Measurements from ENCODE around the gene BLTP2.

The BLTP2 gene

GRCh38 chr17:28644787-28645575, at the start of gene BLTP2:
Gene BLTP2 (minus strand): TSS chr17:28645158. CDS start chr17:28645056, 102 bp downstream.
- Histone ChIP-seq H3K79me2 (ENCODE audit: low read length) (peaks cover 44% of the 10 kb centered on the region), H3K27me3 (replicated peaks; ENCODE audit: insufficient read depth, low read length) (no peaks in the 10 kb centered on the region), H3K27ac (ENCODE audit: low read length) (peak within 1 kb of the TSS; percentile 37; the same call in 1 of the 2 replicates), H4K20me1 (ENCODE audit: insufficient read depth, low read length) (0 out of 2 replicates have a peak, but pooled peaks cover 4% of the 10 kb centered on the region), H3K4me3 (ENCODE audit: low read length) (peak within 1 kb of the TSS; percentile 89), H3F3A (ENCODE audit: insufficient read depth, low read length) (peaks cover 12% of the 10 kb centered on the region), H3K9me2 (replicated peaks; ENCODE audit: insufficient read depth, low read length) (no peaks in the 10 kb centered on the region), H3K36me3 (replicated peaks; ENCODE audit: insufficient read depth, low read length) (peaks cover 17% of the 10 kb centered on the region), H2AFZ (ENCODE audit: low read length) (peak within 1 kb of the TSS; percentile 54), H3K9me3 (replicated peaks; ENCODE audit: insufficient read depth, low read length) (no peaks in the 10 kb centered on the region), H3K4me2 (ENCODE audit: low read depth, low read length) (peak within 1 kb of the TSS; percentile 87), H3K4me1 (ENCODE audit: low read length) (peaks cover 20% of the 10 kb centered on the region), H3K9ac (ENCODE audit: low read length) (peak within 1 kb of the TSS; percentile 76)
- TF ChIP-seq CTCF (IDR thresholded peaks at IDR 0.05; ENCODE audit: low read length) (no peak), EZH2phosphoT487 (IDR thresholded peaks at IDR 0.05; ENCODE audit: low read length) (no peak), EZH2 (optimal IDR thresholded peaks at IDR 0.05; ENCODE audit: low read depth, low read length) (no peak)
- peak; percentile 97 for DNase-seq

- no peaks in the 10 kb centered on the region for H3K79me2 ChIP-seq (ENCODE audit: low read length)
- no peak for DNase-seq
- TF ChIP-seq CTCF (IDR thresholded peaks at IDR 0.05; ENCODE audit: low read length) (no peak), EZH2phosphoT487 (IDR thresholded peaks at IDR 0.05; ENCODE audit: low read length) (no peak), EZH2 (optimal IDR thresholded peaks at IDR 0.05; ENCODE audit: low read depth, low read length) (no peak)
- H3K9me3 ChIP-seq (replicated peaks; ENCODE audit: insufficient read depth, low read length) = no peaks in the 10 kb centered on the region
- H3K4me3 ChIP-seq (ENCODE audit: low read length) = no peak overlapping the region
- H3K36me3 ChIP-seq (replicated peaks; ENCODE audit: insufficient read depth, low read length) = peaks cover 15% of the 10 kb centered on the region
- no peak overlapping the region for H3K27ac ChIP-seq (ENCODE audit: low read length)
- no peaks in the 10 kb centered on the region for H4K20me1 ChIP-seq (ENCODE audit: insufficient read depth, low read length)
- no peak overlapping the region for H3K9ac ChIP-seq (ENCODE audit: low read length)
- no peak overlapping the region for H2AFZ ChIP-seq (ENCODE audit: low read length)
- H3K27me3 ChIP-seq (replicated peaks; ENCODE audit: insufficient read depth, low read length) = no peaks in the 10 kb centered on the region
- H3K4me2 ChIP-seq (ENCODE audit: low read depth, low read length) = no peak overlapping the region
- no peaks in the 10 kb centered on the region for H3K9me2 ChIP-seq (replicated peaks; ENCODE audit: insufficient read depth, low read length)
- H3F3A ChIP-seq (ENCODE audit: insufficient read depth, low read length) = no peaks in the 10 kb centered on the region
- H3K4me1 ChIP-seq (ENCODE audit: low read length) = no peaks in the 10 kb centered on the region
Measured at GRCh38 chr17:28693869-28694268, 48.9 kb upstream of the BLTP2 start.

- Histone ChIP-seq H4K20me1 (ENCODE audit: insufficient read depth, low read length) (no peaks in the 10 kb centered on the region), H3K36me3 (replicated peaks; ENCODE audit: insufficient read depth, low read length) (peaks cover 31% of the 10 kb centered on the region)
Measured at GRCh38 chr17:28689011-28689410, 44.1 kb upstream of the BLTP2 start.

More at GRCh38 chr17:28689011-28689410, 44.1 kb upstream of the BLTP2 start:
- no peaks in the 10 kb centered on the region for H3K79me2 ChIP-seq (ENCODE audit: low read length)
- no peak overlapping the region for H3K27ac ChIP-seq (ENCODE audit: low read length)
- H3K4me2 ChIP-seq (ENCODE audit: low read depth, low read length) = no peak overlapping the region
- H3K4me3 ChIP-seq (ENCODE audit: low read length) = no peak overlapping the region
- no peaks in the 10 kb centered on the region for H3F3A ChIP-seq (ENCODE audit: insufficient read depth, low read length)
- no peaks in the 10 kb centered on the region for H3K4me1 ChIP-seq (ENCODE audit: low read length)
- DNase-seq = no peak
- no peak overlapping the region for H2AFZ ChIP-seq (ENCODE audit: low read length)
- no peaks in the 10 kb centered on the region for H3K27me3 ChIP-seq (replicated peaks; ENCODE audit: insufficient read depth, low read length)
- H3K9me3 ChIP-seq (replicated peaks; ENCODE audit: insufficient read depth, low read length) = no peaks in the 10 kb centered on the region
- H3K9me2 ChIP-seq (replicated peaks; ENCODE audit: insufficient read depth, low read length) = no peaks in the 10 kb centered on the region
- TF ChIP-seq EZH2 (optimal IDR thresholded peaks at IDR 0.05; ENCODE audit: low read depth, low read length) (no peak), EZH2phosphoT487 (IDR thresholded peaks at IDR 0.05; ENCODE audit: low read length) (no peak), CTCF (IDR thresholded peaks at IDR 0.05; ENCODE audit: low read length) (no peak)
- H3K9ac ChIP-seq (ENCODE audit: low read length) = no peak overlapping the region
